Dermis microvascular lymphatic vessel endothelial cell (primary cell): ENCODE results near the gene CHN1. TPM values are rescaled to one million over a fixed set of nuclear protein-coding genes. Genes with fewer than 3 reads are reported as not detected.

ENCODE experiments used
- DNase-seq, 2 donors: peaks; one replicate each; pipeline versions ENCODE4 v3.0.0 to v3.0.0-alpha.2; 2010; ENCODE audit warnings: low read depth in 2 of 2
- total RNA-seq: library from RNA; depleted of rRNA; stranded (reverse); fragments of >200 nt; gene quantifications from 2 replicates; pipeline ENCODE4 v1.2.1, GENCODE V29; 2014

Gene CHN1
- total RNA-seq, 1 donor from 2014 or later: 9.8 TPM

DNA sequence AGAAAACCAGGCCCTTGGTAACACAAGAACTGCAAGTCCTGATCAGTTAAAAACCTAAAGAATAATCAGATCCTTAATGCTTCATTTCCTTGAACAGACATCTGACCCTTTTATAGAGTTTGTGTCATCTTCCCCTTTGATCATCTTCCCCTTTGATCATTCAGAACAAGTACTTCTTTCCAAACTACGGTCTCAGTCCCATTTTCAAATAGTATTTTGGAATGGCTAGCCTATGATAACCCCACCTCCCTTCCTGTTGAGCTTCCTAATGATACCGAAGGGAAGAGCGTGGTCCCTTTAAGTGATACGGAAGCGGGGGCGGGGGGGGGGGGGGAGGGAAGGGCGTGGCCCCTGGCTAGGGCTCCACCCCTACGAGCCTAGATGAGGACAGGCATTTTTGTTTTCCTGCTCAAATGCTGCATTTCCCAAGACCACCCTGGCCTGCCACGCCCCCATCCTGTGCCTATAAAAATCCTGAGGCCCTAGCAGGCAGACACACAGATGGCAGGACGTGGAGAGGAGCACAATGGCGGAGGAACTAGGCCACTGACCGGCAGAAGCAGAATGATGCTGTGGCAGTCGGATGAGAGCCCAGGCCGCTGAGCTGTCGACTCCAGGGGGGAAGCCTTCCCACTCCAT, 216.8 kb downstream of the CHN1 start:
- no peak for DNase-seq

DNA sequence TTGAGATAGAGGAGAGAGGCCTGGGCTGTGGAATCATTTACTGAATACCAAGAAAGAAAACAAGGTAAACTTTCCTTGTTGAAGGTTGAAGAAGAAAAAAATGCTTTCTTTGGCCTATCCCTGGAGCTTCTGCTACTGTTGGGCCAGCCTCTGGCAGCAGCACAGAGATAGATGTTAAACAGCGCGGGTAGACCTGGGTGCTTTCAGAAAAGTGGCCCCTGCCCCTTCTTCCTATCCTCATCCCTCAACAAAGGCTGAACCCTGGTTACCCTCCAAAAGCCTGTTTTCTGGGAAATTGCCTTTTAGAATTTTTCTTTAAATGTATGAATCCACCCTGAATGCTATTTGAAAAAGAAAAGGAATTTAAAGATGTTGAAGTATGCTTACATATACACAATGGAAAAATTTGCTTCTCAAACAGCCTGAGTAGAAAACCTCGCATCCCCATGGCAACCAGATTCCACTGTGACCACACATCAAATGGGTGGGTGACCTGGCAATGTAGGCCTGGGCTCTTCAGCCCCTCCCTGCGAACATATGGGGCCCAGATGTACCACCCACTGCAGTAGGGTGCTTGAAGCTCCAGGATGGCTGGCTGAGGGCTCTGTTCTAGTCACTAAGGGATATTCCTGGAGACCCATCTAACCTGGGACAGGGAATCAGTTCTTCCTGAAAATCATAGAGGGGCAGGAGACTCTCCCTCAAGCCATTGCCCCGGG, 217.5 kb downstream of the CHN1 start:
- peak in 1 of 2 donors; percentile 50 for DNase-seq

GRCh38 chr2:174786066-174786725, 219.0 kb downstream of the CHN1 start:
- DNase-seq: peak in 1 of 2 donors; percentile 91

GRCh38 chr2:174785481-174785880, 219.7 kb downstream of the CHN1 start:
- peak in 1 of 2 donors; percentile 66 for DNase-seq

DNA sequence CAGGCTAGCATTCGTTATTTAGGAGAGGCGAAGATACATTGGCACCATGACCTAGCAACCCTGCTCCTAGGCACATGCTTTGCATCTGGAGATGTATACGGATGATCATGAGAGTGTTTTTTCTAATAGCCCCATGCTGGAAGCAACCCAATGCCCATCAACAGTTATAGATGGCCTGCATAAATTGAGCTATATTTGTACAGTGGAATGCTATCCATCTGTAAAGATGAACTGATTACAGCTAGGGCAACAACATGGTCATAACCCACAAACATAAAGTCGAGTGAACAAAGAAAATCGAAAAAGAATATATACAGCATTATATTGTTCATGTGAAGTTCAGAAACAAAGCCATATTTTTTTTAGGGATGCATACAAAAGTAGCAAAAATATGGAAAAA, 220.3 kb downstream of the CHN1 start:
- DNase-seq: no peak

- DNase-seq: no peak
Observed at GRCh38 chr2:174784316-174784715, 220.9 kb downstream of the CHN1 start.

DNA sequence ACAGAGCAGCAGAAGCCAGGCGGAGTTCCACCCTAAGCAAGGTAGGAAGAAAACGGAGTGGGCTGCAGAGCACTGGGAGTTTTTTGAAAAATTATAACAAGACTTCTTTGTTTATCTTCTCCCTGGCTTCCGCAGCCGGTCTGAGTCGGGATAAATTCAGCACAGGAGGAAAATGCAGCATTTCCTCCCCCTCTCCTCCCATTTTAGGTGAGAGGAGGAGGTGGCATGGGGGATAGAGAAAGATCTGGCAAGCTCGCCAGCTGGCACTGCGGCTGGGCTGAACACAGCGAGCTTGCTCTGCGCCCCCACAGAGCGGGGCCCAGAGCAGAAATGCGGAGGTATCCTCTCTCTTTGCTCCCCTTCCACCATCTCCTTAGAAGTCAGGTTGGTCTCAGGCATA, 223.2 kb downstream of the CHN1 start:
- no peak for DNase-seq

DNA sequence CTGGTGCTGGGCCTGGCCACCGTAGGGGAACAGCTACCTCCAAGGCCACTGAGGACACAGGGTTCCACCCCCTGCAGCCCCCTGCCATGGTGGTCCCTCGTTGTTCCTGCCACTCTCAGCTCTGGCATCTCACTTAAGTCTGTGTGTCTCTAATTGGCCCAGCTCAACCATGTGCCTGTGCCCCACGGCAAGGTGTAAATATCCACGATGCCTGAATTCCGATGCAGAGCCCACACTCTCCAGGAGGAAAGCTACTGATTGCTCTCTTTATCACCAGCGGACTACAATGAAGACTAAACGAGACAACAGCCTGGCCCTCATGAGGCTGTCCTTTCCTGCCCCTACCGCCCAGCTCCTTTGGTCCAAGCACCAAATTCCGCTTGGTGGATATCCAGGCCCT, 223.9 kb downstream of the CHN1 start:
- DNase-seq: no peak

DNA sequence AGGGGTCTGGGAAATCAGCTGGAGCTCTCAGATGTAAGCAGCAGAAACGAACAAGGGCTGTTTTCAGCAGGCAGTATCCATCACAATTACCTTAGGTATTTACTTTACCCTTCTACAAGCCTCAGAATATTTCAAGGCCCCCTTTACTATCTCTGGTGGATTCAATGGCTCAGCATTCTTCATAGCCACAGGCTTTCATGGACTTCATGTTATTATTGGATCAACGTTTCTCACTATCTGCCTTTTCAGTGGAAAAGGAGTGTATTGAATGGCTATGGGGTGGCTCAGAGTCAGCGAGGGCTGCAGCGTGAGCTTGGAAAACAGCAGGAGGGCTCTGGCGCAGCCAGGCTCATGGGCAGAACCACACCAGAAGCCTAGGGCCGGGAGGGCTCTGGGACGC, 224.3 kb downstream of the CHN1 start:
- DNase-seq: no peak

DNA sequence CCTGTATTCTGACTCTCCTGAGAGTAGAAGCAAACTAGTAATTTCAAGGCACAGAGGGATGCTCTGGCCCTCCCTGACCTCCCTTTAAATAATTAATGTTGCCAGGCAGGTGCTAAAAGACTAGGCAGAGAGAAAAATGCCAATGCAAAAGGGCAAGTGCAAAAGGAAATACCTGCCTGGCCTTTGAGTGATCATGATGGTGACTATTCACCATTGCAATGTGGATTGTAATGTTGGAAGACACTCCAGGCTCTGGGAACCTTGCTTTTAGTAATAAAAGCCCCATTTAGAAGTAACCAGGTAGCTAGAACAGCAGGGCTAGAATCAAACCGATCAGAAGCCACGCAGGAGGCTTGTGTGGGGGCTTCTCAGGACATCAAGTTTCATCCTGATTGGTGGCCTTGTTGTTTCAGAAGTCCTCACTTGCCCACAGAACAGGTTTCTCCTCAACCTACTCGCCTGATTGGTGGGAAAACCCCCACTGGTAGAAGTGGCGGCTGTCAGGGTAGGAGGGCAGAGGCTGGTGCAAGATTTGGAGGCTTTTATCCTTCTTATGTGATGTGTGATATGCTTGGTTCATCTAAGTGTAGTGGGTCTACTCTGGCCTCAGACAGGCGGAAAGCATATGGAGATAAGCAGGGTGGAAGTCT, 224.9 kb downstream of the CHN1 start:
- DNase-seq: no peak

DNA sequence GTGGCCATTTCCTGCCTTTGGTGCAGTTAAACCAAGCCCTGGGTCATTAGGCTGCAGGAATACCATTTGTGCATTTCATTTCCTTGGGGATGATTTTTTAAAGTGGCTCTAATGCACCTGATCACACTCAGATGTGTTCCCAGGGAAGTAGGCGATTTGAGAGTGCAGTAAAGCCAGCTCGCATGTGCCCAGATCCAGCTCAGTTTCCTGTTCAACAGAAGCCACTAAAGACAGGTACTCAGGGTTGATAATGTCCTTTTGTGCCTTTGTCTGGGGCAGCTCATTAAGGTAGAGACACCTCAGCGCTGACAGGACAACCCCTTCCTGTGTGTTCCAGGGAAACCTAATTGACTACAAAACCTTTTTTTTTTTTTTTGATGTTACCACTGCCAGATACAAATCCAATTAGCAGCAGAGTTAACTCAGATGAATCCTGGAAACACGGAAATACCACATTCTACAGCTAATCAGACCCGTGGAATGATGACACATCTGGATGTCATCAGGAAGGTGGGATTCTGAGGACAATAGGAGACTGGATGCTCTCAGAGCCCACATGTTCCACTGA, 225.7 kb downstream of the CHN1 start:
- DNase-seq: peak; percentile 54 to 62

DNA sequence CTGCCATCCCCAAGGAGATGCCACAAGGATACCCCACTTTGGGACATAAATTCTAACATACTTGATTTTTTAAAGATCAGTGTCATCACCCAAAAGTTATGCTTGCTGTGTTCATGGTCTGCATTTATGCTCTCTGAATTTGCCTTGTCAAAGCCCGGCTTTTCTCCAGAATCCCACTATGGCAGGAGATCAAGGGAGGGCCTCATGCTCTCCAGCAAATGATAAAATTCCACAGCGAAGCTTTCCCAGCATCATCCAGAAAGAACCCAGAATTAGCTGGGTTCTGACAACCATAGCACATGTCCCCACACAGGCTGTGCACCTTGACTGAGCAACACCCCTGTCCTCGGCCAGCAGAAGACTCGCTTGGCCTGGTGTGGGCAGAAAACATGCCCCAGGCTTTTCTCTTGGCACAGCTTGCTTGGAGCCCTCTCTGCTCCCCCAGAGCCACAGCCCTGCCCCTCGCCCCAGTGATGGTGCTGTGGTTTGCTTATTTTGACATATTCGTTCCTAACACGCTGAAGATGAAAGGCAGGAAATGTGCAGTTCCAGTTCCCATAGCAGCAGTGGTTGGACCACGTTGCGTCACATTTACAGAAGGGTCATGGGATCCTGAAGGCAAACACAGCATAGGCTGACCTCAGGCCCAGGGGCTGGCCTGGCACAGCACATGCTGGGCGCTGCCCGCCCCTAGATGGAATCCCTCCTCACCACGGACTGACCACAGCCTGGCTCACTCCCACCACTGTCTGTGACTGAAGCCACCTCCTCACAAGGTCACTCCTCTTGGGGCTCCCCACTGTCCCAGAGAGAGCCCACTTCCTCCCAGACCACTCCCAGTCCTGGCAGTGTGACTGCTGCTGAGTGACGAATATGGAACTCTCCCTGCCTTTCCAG, 226.8 kb downstream of the CHN1 start:
- DNase-seq: peak; percentile 86 to 94

GRCh38 chr2:174777347-174778084, 227.7 kb downstream of the CHN1 start:
- DNase-seq: no peak

- no peak for DNase-seq
Observed at GRCh38 chr2:174776675-174777074, 228.5 kb downstream of the CHN1 start.

GRCh38 chr2:174776223-174776622, 229.0 kb downstream of the CHN1 start:
- DNase-seq: no peak

DNA sequence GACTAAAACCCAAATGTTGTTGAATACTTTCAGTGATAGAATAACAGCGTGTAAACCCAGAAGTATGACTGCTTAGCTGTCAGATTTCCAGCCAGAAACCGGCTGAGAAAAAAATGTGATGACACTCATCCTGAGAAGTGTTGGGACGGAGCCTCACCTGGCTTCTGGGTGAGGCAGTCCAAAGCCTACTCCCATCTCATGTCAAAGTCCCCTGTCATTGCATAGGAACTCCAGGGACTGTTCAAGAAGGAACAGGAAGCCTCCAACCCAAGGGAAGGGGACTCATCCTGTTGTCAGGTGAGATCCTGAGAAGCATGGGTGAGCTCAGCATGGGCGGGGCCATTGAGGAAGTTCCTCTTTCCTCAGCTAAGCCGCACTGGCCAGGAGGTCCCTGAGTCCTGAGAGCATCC, 229.6 kb downstream of the CHN1 start:
- DNase-seq: no peak

DNA sequence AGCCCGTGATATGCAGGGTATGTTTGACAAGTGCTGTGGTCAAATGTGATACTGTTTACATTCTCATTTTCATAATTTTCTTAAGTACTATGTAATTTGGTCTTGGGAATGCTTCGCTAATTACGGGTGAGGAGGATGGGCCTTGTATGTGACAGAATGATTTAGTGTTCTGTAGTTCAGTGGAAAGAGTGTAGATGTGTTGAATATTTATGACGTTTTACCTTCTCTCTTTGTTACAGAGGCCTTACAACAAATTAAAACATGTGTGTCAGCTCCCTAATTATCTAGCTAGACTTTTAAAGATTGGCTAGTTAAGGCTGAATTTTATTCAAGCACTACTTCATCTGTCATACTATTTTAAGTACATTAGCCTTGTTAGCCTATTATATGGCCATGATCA, 230.3 kb downstream of the CHN1 start:
- no peak for DNase-seq

DNA sequence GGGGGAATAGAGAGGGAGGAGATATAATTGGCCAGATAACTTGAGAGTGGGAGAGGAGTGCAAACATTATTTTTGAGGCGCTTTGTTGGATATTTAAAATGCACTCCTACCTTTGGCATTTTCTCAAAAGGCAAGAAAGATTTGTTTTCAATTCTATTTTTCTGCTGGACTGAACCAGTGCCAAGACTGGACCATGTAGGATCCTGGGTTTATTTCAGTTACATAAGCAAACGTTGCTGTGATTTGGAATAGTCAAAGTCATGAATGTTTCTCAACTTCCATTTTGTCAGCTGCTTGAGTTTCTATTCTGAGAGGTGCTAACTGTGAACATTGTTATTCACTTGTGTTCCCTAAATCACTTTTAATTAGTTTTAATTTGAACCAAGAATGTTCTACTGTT, 232.0 kb downstream of the CHN1 start:
- no peak for DNase-seq

DNA sequence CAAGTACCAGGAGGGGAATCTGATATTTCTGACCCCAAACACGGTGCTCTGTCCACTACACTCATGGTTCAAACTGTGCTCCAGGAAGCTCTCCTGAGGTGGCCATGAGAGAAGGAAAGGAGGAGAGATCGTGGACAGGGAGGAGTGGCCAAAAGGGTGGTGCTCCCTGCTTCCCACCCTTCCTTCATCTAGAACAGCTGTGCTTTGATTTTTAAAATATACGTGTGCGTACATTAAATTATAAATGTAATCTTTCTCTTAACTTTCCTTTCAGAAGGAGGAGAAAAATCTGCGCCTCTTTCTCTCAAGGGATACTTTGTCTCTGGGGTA, 232.7 kb downstream of the CHN1 start:
- no peak for DNase-seq
